ENCODE results near the gene CD28.

- no peak for TF ChIP-seq REST (IDR thresholded peaks at IDR 0.05; ENCODE audit: low read depth)
- TF ChIP-seq EP300 (IDR thresholded peaks at IDR 0.05; ENCODE audit: borderline replicate concordance) = no peak
- no peak for TF ChIP-seq YY1 (IDR thresholded peaks at IDR 0.05; ENCODE audit: low read depth)
- no peak for TF ChIP-seq MAX (IDR thresholded peaks at IDR 0.05)
- TF ChIP-seq FOXM1 (IDR thresholded peaks at IDR 0.05; ENCODE audit: borderline replicate concordance, low read depth) = no peak
- TF ChIP-seq NFIC (IDR thresholded peaks at IDR 0.05) = no peak
- TF ChIP-seq TAF1 (IDR thresholded peaks at IDR 0.05; ENCODE audit: low read depth) = no peak
- no peak for TF ChIP-seq EGR1 (IDR thresholded peaks at IDR 0.05)
- no peak for TF ChIP-seq CEBPB (IDR thresholded peaks at IDR 0.05)
- TF ChIP-seq ZBTB7A (IDR thresholded peaks at IDR 0.05; ENCODE audit: low read depth) = no peak
- no peak for TF ChIP-seq TEAD4 (IDR thresholded peaks at IDR 0.05)
- no peak for TF ChIP-seq RAD21 (IDR thresholded peaks at IDR 0.05; ENCODE audit: low read depth)
These were observed 37.1 kb downstream of the CD28 start for GRCh38 chr2:203743441-203743981.
